ENCODE results near the gene LILRA5. TPM values are rescaled to one million over a fixed set of nuclear protein-coding genes. Genes with fewer than 3 reads are reported as not detected.

Gene LILRA5
- polyA plus RNA-seq, 1 donor (not counting 4 experiments of a cell fraction or from before 2014, with no cell fraction given): not detected

DNA sequence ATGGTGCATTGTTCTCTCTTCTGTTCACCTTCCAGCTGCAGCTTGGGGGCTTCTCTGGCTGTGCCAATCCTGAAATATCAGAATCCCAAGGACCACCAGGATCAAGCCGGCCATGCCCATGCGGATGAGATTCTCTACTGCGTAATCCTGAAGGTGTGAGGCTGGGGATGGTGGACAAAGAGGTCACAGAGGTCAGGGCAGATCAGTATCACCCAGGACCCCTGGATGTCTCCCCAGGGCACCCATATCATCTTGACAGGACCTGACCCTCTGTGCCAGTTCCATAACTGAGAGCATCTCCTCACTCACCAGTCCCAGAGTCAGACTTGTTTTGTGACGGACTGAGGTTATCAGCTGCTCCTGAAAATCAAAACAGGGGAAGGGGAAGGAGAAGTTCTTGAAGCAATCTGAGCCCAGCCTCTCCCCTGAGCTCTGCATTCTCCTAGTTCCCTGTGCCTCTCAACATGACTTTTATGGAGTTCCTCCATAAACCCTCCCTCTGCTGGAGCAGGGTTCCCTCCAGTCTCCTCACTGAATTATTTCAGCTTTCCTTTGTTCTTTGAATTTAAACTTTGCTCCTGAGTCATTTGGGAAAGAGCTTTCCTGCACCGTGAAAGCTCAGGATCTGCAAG is 5.5 kb downstream of the LILRA5 start:
- Histone ChIP-seq H3K4me1 (ENCODE audit: control insufficient read depth, extremely low read depth, insufficient read depth, low read length) (no peaks in the 10 kb centered on the region), H3K9me1 (ENCODE audit: control insufficient read depth, extremely low read depth, insufficient read depth, low read length) (no peaks in the 10 kb centered on the region), H3K27ac (ENCODE audit: control insufficient read depth, insufficient read depth, low read length) (no peak overlapping the region), H2AFZ (ENCODE audit: control insufficient read depth, low read length) (no peak overlapping the region), H3K4me2 (ENCODE audit: control insufficient read depth, extremely low read depth, insufficient read depth, low read depth, low read length) (no peak overlapping the region), H3K79me2 (ENCODE audit: control insufficient read depth, insufficient read depth, low read length) (no peaks in the 10 kb centered on the region), H3K4me3 (ENCODE audit: control insufficient read depth in 2 of 3, extremely low read depth in 1 of 3, insufficient read depth in 2 of 3, low read depth in 1 of 3, low read length in 3 of 3) (no peak overlapping the region), H4K20me1 (ENCODE audit: control insufficient read depth, extremely low read depth, insufficient read depth, low read length) (no peaks in the 10 kb centered on the region), H3K9me3 (ENCODE audit: control insufficient read depth, low read depth, low read length) (peaks cover 3% of the 10 kb centered on the region), H3K27me3 (ENCODE audit: control insufficient read depth, extremely low read depth, insufficient read depth, low read length) (no peaks in the 10 kb centered on the region), H3K36me3 (ENCODE audit: control insufficient read depth in 2 of 2, extremely low read depth in 1 of 2, insufficient read depth in 2 of 2, low read length in 2 of 2) (no peaks in the 10 kb centered on the region), H3K9ac (ENCODE audit: control insufficient read depth, extremely low read depth, insufficient read depth, low read length) (no peak overlapping the region)
- FAIRE-seq: no peak
- no peak for DNase-seq (ENCODE audit: low read depth, low spot score)
- TF ChIP-seq, protein P1, sequence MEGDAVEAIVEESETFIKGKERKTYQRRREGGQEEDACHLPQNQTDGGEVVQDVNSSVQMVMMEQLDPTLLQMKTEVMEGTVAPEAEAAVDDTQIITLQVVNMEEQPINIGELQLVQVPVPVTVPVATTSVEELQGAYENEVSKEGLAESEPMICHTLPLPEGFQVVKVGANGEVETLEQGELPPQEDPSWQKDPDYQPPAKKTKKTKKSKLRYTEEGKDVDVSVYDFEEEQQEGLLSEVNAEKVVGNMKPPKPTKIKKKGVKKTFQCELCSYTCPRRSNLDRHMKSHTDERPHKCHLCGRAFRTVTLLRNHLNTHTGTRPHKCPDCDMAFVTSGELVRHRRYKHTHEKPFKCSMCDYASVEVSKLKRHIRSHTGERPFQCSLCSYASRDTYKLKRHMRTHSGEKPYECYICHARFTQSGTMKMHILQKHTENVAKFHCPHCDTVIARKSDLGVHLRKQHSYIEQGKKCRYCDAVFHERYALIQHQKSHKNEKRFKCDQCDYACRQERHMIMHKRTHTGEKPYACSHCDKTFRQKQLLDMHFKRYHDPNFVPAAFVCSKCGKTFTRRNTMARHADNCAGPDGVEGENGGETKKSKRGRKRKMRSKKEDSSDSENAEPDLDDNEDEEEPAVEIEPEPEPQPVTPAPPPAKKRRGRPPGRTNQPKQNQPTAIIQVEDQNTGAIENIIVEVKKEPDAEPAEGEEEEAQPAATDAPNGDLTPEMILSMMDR (optimal IDR thresholded peaks at IDR 0.05 in 1 of 3, IDR thresholded peaks at IDR 0.05 in 1 of 3, conservative IDR thresholded peaks at IDR 0.05 in 1 of 3; ENCODE audit: extremely low read depth in 1 of 3, insufficient read depth in 2 of 3, low read length in 3 of 3): no peak
- TF ChIP-seq EZH2 (IDR thresholded peaks at IDR 0.05; ENCODE audit: low read length): no peak
- dilution Hi-C loops (cut with MboI; ENCODE audit: extremely low pct_ligation_motif_present, low sequenced_read_pairs): no loop called here

GRCh38 chr19:54305141-54305540 is 7.8 kb downstream of the LILRA5 start:
- H3K79me2 ChIP-seq (ENCODE audit: control insufficient read depth, insufficient read depth, low read length): no peaks in the 10 kb centered on the region
- H2AFZ ChIP-seq (ENCODE audit: control insufficient read depth, low read length): no peak overlapping the region
- no peaks in the 10 kb centered on the region for H4K20me1 ChIP-seq (ENCODE audit: control insufficient read depth, extremely low read depth, insufficient read depth, low read length)
- no peaks in the 10 kb centered on the region for H3K27me3 ChIP-seq (ENCODE audit: control insufficient read depth, extremely low read depth, insufficient read depth, low read length)
- no peak overlapping the region for H3K9ac ChIP-seq (ENCODE audit: control insufficient read depth, extremely low read depth, insufficient read depth, low read length)
- dilution Hi-C loops (cut with MboI; ENCODE audit: extremely low pct_ligation_motif_present, low sequenced_read_pairs): no loop called here
- no peak overlapping the region for H3K4me2 ChIP-seq (ENCODE audit: control insufficient read depth, extremely low read depth, insufficient read depth, low read depth, low read length)
- TF ChIP-seq, protein P1 (optimal IDR thresholded peaks at IDR 0.05 in 1 of 3, IDR thresholded peaks at IDR 0.05 in 1 of 3, conservative IDR thresholded peaks at IDR 0.05 in 1 of 3; ENCODE audit: extremely low read depth in 1 of 3, insufficient read depth in 2 of 3, low read length in 3 of 3): no peak
- TF ChIP-seq EZH2 (IDR thresholded peaks at IDR 0.05; ENCODE audit: low read length): no peak
- peaks cover 3% of the 10 kb centered on the region for H3K9me3 ChIP-seq (ENCODE audit: control insufficient read depth, low read depth, low read length)
- FAIRE-seq: no peak
- no peaks in the 10 kb centered on the region for H3K4me1 ChIP-seq (ENCODE audit: control insufficient read depth, extremely low read depth, insufficient read depth, low read length)
- no peaks in the 10 kb centered on the region for H3K9me1 ChIP-seq (ENCODE audit: control insufficient read depth, extremely low read depth, insufficient read depth, low read length)
- H3K36me3 ChIP-seq (ENCODE audit: control insufficient read depth in 2 of 2, extremely low read depth in 1 of 2, insufficient read depth in 2 of 2, low read length in 2 of 2): no peaks in the 10 kb centered on the region
- DNase-seq (ENCODE audit: low read depth, low spot score): no peak
- no peak overlapping the region for H3K4me3 ChIP-seq (ENCODE audit: control insufficient read depth in 2 of 3, extremely low read depth in 1 of 3, insufficient read depth in 2 of 3, low read depth in 1 of 3, low read length in 3 of 3)
- no peak overlapping the region for H3K27ac ChIP-seq (ENCODE audit: control insufficient read depth, insufficient read depth, low read length)
